ENCODE measurements around the gene USP17L19.
"Not testable (repeated sequence)": the region's sequence is repeated elsewhere in the genome, so short reads cannot be mapped to it uniquely, and the experiment has no call there.

DNA sequence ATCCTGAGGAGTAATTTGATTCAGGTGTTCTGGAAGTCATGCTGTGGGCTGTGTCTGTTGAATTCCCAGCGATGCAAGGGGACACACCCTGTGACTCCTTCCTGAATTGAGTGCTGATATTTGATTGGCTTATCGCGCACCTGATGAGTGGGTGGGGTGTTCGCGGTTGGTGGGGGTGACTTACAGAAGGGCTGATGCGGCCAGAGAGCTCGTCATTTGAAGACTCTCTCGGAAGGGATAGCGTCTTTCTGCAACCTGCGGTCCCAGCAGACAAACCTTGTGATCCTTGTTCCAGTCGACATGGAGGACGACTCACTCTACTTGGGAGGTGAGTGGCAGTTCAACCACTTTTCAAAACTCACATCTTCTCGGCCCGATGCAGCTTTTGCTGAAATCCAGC lies 9.6 kb upstream of the USP17L19 start, which contains the start of gene USP17L17:
- TF ChIP-seq, protein P1, sequence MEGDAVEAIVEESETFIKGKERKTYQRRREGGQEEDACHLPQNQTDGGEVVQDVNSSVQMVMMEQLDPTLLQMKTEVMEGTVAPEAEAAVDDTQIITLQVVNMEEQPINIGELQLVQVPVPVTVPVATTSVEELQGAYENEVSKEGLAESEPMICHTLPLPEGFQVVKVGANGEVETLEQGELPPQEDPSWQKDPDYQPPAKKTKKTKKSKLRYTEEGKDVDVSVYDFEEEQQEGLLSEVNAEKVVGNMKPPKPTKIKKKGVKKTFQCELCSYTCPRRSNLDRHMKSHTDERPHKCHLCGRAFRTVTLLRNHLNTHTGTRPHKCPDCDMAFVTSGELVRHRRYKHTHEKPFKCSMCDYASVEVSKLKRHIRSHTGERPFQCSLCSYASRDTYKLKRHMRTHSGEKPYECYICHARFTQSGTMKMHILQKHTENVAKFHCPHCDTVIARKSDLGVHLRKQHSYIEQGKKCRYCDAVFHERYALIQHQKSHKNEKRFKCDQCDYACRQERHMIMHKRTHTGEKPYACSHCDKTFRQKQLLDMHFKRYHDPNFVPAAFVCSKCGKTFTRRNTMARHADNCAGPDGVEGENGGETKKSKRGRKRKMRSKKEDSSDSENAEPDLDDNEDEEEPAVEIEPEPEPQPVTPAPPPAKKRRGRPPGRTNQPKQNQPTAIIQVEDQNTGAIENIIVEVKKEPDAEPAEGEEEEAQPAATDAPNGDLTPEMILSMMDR (IDR thresholded peaks at IDR 0.05), result not testable (repeated sequence)
- TF ChIP-seq NR3C1 (CRISPR knock-in tag; conservative IDR thresholded peaks at IDR 0.05; ENCODE audit: low read depth); ATF1 (CRISPR knock-in tag; IDR thresholded peaks at IDR 0.05); ESRRA (CRISPR knock-in tag; IDR thresholded peaks at IDR 0.05; ENCODE audit: borderline replicate concordance); CREB1 (CRISPR knock-in tag; IDR thresholded peaks at IDR 0.05); SP1 (CRISPR knock-in tag; conservative IDR thresholded peaks at IDR 0.05); JUN (CRISPR knock-in tag; IDR thresholded peaks at IDR 0.05); ZBTB21 (CRISPR knock-in tag; IDR thresholded peaks at IDR 0.05; ENCODE audit: borderline replicate concordance); TEAD1 (CRISPR knock-in tag; IDR thresholded peaks at IDR 0.05): not testable (repeated sequence)
- TF ChIP-seq, protein P2, sequence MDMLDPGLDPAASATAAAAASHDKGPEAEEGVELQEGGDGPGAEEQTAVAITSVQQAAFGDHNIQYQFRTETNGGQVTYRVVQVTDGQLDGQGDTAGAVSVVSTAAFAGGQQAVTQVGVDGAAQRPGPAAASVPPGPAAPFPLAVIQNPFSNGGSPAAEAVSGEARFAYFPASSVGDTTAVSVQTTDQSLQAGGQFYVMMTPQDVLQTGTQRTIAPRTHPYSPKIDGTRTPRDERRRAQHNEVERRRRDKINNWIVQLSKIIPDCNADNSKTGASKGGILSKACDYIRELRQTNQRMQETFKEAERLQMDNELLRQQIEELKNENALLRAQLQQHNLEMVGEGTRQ (CRISPR knock-in tag; IDR thresholded peaks at IDR 0.05), result not testable (repeated sequence)
- TF ChIP-seq, protein P3, sequence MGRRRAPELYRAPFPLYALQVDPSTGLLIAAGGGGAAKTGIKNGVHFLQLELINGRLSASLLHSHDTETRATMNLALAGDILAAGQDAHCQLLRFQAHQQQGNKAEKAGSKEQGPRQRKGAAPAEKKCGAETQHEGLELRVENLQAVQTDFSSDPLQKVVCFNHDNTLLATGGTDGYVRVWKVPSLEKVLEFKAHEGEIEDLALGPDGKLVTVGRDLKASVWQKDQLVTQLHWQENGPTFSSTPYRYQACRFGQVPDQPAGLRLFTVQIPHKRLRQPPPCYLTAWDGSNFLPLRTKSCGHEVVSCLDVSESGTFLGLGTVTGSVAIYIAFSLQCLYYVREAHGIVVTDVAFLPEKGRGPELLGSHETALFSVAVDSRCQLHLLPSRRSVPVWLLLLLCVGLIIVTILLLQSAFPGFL (CRISPR knock-in tag; IDR thresholded peaks at IDR 0.05; ENCODE audit: borderline replicate concordance), result not testable (repeated sequence)
- TF ChIP-seq, protein P4, sequence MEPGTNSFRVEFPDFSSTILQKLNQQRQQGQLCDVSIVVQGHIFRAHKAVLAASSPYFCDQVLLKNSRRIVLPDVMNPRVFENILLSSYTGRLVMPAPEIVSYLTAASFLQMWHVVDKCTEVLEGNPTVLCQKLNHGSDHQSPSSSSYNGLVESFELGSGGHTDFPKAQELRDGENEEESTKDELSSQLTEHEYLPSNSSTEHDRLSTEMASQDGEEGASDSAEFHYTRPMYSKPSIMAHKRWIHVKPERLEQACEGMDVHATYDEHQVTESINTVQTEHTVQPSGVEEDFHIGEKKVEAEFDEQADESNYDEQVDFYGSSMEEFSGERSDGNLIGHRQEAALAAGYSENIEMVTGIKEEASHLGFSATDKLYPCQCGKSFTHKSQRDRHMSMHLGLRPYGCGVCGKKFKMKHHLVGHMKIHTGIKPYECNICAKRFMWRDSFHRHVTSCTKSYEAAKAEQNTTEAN (CRISPR knock-in tag; IDR thresholded peaks at IDR 0.05), result not testable (repeated sequence)
- TF ChIP-seq, protein P5, sequence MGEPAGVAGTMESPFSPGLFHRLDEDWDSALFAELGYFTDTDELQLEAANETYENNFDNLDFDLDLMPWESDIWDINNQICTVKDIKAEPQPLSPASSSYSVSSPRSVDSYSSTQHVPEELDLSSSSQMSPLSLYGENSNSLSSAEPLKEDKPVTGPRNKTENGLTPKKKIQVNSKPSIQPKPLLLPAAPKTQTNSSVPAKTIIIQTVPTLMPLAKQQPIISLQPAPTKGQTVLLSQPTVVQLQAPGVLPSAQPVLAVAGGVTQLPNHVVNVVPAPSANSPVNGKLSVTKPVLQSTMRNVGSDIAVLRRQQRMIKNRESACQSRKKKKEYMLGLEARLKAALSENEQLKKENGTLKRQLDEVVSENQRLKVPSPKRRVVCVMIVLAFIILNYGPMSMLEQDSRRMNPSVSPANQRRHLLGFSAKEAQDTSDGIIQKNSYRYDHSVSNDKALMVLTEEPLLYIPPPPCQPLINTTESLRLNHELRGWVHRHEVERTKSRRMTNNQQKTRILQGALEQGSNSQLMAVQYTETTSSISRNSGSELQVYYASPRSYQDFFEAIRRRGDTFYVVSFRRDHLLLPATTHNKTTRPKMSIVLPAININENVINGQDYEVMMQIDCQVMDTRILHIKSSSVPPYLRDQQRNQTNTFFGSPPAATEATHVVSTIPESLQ (CRISPR knock-in tag; IDR thresholded peaks at IDR 0.05), result not testable (repeated sequence)
- TF ChIP-seq, protein P6, sequence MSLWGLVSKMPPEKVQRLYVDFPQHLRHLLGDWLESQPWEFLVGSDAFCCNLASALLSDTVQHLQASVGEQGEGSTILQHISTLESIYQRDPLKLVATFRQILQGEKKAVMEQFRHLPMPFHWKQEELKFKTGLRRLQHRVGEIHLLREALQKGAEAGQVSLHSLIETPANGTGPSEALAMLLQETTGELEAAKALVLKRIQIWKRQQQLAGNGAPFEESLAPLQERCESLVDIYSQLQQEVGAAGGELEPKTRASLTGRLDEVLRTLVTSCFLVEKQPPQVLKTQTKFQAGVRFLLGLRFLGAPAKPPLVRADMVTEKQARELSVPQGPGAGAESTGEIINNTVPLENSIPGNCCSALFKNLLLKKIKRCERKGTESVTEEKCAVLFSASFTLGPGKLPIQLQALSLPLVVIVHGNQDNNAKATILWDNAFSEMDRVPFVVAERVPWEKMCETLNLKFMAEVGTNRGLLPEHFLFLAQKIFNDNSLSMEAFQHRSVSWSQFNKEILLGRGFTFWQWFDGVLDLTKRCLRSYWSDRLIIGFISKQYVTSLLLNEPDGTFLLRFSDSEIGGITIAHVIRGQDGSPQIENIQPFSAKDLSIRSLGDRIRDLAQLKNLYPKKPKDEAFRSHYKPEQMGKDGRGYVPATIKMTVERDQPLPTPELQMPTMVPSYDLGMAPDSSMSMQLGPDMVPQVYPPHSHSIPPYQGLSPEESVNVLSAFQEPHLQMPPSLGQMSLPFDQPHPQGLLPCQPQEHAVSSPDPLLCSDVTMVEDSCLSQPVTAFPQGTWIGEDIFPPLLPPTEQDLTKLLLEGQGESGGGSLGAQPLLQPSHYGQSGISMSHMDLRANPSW (CRISPR knock-in tag; conservative IDR thresholded peaks at IDR 0.05; ENCODE audit: low read depth), result not testable (repeated sequence)
